GM18867 (cell line): Measurements from ENCODE around the gene IPO11.

Source experiments
- ATAC-seq: cut with Tn5 transposase; IDR thresholded peaks from one replicate; pipeline ENCODE4 v1.9.1; 2021; ENCODE audit warnings: mild to moderate bottlenecking, moderate library complexity; ENCODE audit not compliant: unreplicated experiment

The IPO11 gene

GRCh38 chr5:62432621-62433064, 20.1 kb downstream of the IPO11 start:
- no peak for ATAC-seq

- ATAC-seq, result no peak
Measured at GRCh38 chr5:62448528-62448927, 36.0 kb downstream of the IPO11 start.

- no peak for ATAC-seq
Measured at GRCh38 chr5:62450259-62450658, 37.7 kb downstream of the IPO11 start.

- ATAC-seq, result no peak
Measured at GRCh38 chr5:62457071-62457470, 44.5 kb downstream of the IPO11 start.

- peak; percentile 89 for ATAC-seq
Measured at GRCh38 chr5:62460578-62460983, 48.0 kb downstream of the IPO11 start.

GRCh38 chr5:62461561-62461960, 49.0 kb downstream of the IPO11 start:
- ATAC-seq, result no peak

GRCh38 chr5:62465985-62466925, 53.7 kb downstream of the IPO11 start:
- no peak for ATAC-seq

GRCh38 chr5:62473209-62473608, 60.6 kb downstream of the IPO11 start:
- ATAC-seq, result no peak

- no peak for ATAC-seq
Measured at GRCh38 chr5:62475072-62475471, 62.5 kb downstream of the IPO11 start.

GRCh38 chr5:62477801-62478200, 65.2 kb downstream of the IPO11 start:
- ATAC-seq, result no peak

- ATAC-seq, result no peak
Measured at GRCh38 chr5:62483556-62483955, 71.0 kb downstream of the IPO11 start.

- no peak for ATAC-seq
Measured at GRCh38 chr5:62486672-62487071, 74.1 kb downstream of the IPO11 start.

GRCh38 chr5:62488531-62488930, 76.0 kb downstream of the IPO11 start:
- no peak for ATAC-seq

GRCh38 chr5:62489471-62489870, 76.9 kb downstream of the IPO11 start:
- ATAC-seq, result no peak

GRCh38 chr5:62494772-62495171, 82.2 kb downstream of the IPO11 start:
- ATAC-seq, result no peak

- no peak for ATAC-seq
Measured at GRCh38 chr5:62496876-62497275, 84.3 kb downstream of the IPO11 start.

- ATAC-seq, result no peak
Measured at GRCh38 chr5:62498961-62499360, 86.4 kb downstream of the IPO11 start.

GRCh38 chr5:62499756-62500155, 87.2 kb downstream of the IPO11 start:
- ATAC-seq, result no peak

GRCh38 chr5:62502456-62503101, 90.0 kb downstream of the IPO11 start:
- ATAC-seq, result no peak

- no peak for ATAC-seq
Measured at GRCh38 chr5:62504129-62504528, 91.6 kb downstream of the IPO11 start.

- ATAC-seq, result no peak
Measured at GRCh38 chr5:62506659-62507460, 94.3 kb downstream of the IPO11 start.
